Endothelial cell (in vitro differentiated cells): ENCODE results near the gene CSF1R. TPM values are rescaled to one million over a fixed set of nuclear protein-coding genes. Genes with fewer than 3 reads are reported as not detected.

Experiments
- DNase-seq: peaks from one replicate; pipeline ENCODE4 v3.0.0; 2021; ENCODE audit warnings: low spot score
- H3K27ac Mint-ChIP-seq: one replicate; pipeline ENCODE4 v1.8.0; 2021; ENCODE audit warnings: mixed read lengths, inconsistent platforms; ENCODE audit not compliant: unreplicated experiment
- H3K27me3 Mint-ChIP-seq: one replicate; pipeline ENCODE4 v1.8.0; 2021; ENCODE audit warnings: mild to moderate bottlenecking, moderate library complexity, mixed read lengths, inconsistent platforms; ENCODE audit not compliant: unreplicated experiment
- H3K36me3 Mint-ChIP-seq: one replicate; pipeline ENCODE4 v1.8.0; 2021; ENCODE audit warnings: mild to moderate bottlenecking, low read depth, mixed read lengths, inconsistent platforms; ENCODE audit not compliant: unreplicated experiment
- H3K4me1 Mint-ChIP-seq: one replicate; pipeline ENCODE4 v1.8.0; 2021; ENCODE audit warnings: mild to moderate bottlenecking, mixed read lengths, inconsistent platforms; ENCODE audit not compliant: unreplicated experiment
- H3K4me3 Mint-ChIP-seq: one replicate; pipeline ENCODE4 v1.8.0; 2021; ENCODE audit warnings: mild to moderate bottlenecking, mixed read lengths, inconsistent platforms; ENCODE audit not compliant: unreplicated experiment
- H3K9me3 Mint-ChIP-seq: one replicate; pipeline ENCODE4 v1.8.0; 2021; ENCODE audit warnings: mixed read lengths, inconsistent platforms; ENCODE audit not compliant: unreplicated experiment
- CTCF ChIP-seq: fragments of 200-600 bp; sonication (generic); IDR thresholded peaks from one replicate; pipeline ENCODE4 v1.5.0; 2021; ENCODE audit warnings: antibody characterized with exemption; ENCODE audit not compliant: unreplicated experiment
- total RNA-seq: library from RNA; stranded (reverse); fragmentation: NEBNext Ultra II Directional; extraction: Animal tissue kit (Norgen Biotek cat#: 25700); gene quantifications from one replicate; pipeline ENCODE4 v1.2.1, GENCODE V29; 2021; ENCODE audit not compliant: unreplicated experiment

The CSF1R gene
- total RNA-seq, 1 donor from 2014 or later = 2.7 TPM

GRCh38 chr5:150064681-150065220 lies 21.6 kb downstream of the CSF1R start:
- Mint-ChIP-seq H3K27ac (no peak overlapping the region), H3K4me1 (peaks cover 14% of the 10 kb centered on the region), H3K36me3 (no peaks in the 10 kb centered on the region), H3K27me3 (peaks cover 5% of the 10 kb centered on the region), H3K9me3 (no peaks in the 10 kb centered on the region), H3K4me3 (no peak overlapping the region)
- no peak for DNase-seq
- no peak for TF ChIP-seq CTCF

- no peak for DNase-seq
- no peak for TF ChIP-seq CTCF
Measured at GRCh38 chr5:150063638-150064037, 22.7 kb downstream of the CSF1R start.

GRCh38 chr5:150062216-150062922 lies 24.0 kb downstream of the CSF1R start:
- H3K36me3 Mint-ChIP-seq = peaks cover 3% of the 10 kb centered on the region
- H3K9me3 Mint-ChIP-seq = no peaks in the 10 kb centered on the region
- peaks cover 7% of the 10 kb centered on the region for H3K27me3 Mint-ChIP-seq
- no peak for TF ChIP-seq CTCF
- H3K4me3 Mint-ChIP-seq = no peak overlapping the region
- no peak for DNase-seq
- peak overlapping the region; percentile 18 for H3K27ac Mint-ChIP-seq
- H3K4me1 Mint-ChIP-seq = peaks cover 10% of the 10 kb centered on the region

More at GRCh38 chr5:150063638-150064037, 22.7 kb downstream of the CSF1R start:
- Mint-ChIP-seq H3K4me3 (no peak overlapping the region), H3K4me1 (peaks cover 13% of the 10 kb centered on the region), H3K9me3 (no peaks in the 10 kb centered on the region), H3K27me3 (peaks cover 7% of the 10 kb centered on the region), H3K27ac (no peak overlapping the region), H3K36me3 (peaks cover 3% of the 10 kb centered on the region)

GRCh38 chr5:150061538-150061995 lies 24.8 kb downstream of the CSF1R start:
- no peaks in the 10 kb centered on the region for H3K9me3 Mint-ChIP-seq
- H3K36me3 Mint-ChIP-seq = peaks cover 8% of the 10 kb centered on the region
- no peak for TF ChIP-seq CTCF
- no peak for DNase-seq
- no peak overlapping the region for H3K27ac Mint-ChIP-seq
- H3K4me1 Mint-ChIP-seq = peaks cover 10% of the 10 kb centered on the region
- no peak overlapping the region for H3K4me3 Mint-ChIP-seq
- peaks cover 10% of the 10 kb centered on the region for H3K27me3 Mint-ChIP-seq

- no peak for TF ChIP-seq CTCF
- H3K9me3 Mint-ChIP-seq = no peaks in the 10 kb centered on the region
- DNase-seq = no peak
- H3K4me1 Mint-ChIP-seq = peaks cover 10% of the 10 kb centered on the region
- peaks cover 12% of the 10 kb centered on the region for H3K27me3 Mint-ChIP-seq
- no peak overlapping the region for H3K27ac Mint-ChIP-seq
- peaks cover 13% of the 10 kb centered on the region for H3K36me3 Mint-ChIP-seq
- H3K4me3 Mint-ChIP-seq = no peak overlapping the region
Measured at GRCh38 chr5:150060471-150060870, 25.9 kb downstream of the CSF1R start.
